Stimulated activated CD8-positive, alpha-beta memory T cell treated with anti-CD3 and anti-CD28 coated beads, Interleukin-4, amount 100 ng/mL, for 48 hours (primary cell): Measurements from ENCODE around the gene OSTN.

Experiments used
- DNase-seq: peaks from one replicate; pipeline ENCODE4 v3.0.0-alpha.2; 2020

OSTN gene

GRCh38 chr3:191314109-191314728 is 115.2 kb downstream of the OSTN start:
- DNase-seq, result no peak
